ENCODE data around the gene CYP26A1.

Gene CYP26A1

DNA sequence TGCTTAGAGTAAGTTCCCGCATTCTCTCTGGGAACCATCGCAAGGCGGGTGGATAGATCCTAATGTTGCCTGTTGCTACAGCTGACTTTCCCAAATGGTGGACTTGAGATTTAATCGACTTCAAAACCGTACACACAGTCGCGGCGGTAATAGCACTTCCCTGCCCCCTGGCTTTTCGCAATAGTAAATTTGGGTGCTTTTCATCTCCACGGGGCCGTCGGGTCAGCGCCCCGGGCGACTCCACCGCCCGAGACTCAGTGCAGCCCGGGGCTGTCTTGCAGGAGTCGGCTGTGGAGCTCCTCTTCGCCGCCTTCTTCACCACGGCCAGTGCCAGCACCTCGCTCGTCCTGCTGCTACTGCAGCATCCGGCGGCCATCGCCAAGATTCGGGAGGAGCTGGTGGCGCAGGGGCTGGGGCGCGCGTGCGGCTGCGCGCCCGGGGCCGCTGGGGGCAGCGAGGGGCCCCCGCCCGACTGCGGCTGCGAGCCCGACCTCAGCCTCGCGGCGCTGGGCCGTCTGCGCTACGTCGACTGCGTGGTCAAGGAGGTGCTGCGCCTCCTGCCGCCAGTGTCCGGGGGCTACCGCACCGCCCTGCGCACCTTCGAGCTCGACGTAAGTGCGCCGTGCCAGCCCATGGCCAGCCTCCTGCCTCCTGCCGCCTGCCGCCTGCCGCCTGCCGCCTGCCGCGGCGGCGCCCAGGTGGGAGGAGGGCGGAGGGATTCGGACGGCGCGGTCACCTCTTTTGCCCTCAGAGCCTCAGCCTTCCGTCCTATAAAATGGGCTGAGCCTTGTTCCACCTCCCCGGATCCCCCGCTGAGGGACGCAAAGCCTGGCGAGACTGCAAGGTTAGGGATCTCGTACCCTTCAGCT is 7.8 kb upstream of the CYP26A1 start:
- DNase-seq: no peak

- DNase-seq: no peak
Measured at GRCh38 chr10:93066544-93066913, 7.2 kb upstream of the CYP26A1 start.

DNA sequence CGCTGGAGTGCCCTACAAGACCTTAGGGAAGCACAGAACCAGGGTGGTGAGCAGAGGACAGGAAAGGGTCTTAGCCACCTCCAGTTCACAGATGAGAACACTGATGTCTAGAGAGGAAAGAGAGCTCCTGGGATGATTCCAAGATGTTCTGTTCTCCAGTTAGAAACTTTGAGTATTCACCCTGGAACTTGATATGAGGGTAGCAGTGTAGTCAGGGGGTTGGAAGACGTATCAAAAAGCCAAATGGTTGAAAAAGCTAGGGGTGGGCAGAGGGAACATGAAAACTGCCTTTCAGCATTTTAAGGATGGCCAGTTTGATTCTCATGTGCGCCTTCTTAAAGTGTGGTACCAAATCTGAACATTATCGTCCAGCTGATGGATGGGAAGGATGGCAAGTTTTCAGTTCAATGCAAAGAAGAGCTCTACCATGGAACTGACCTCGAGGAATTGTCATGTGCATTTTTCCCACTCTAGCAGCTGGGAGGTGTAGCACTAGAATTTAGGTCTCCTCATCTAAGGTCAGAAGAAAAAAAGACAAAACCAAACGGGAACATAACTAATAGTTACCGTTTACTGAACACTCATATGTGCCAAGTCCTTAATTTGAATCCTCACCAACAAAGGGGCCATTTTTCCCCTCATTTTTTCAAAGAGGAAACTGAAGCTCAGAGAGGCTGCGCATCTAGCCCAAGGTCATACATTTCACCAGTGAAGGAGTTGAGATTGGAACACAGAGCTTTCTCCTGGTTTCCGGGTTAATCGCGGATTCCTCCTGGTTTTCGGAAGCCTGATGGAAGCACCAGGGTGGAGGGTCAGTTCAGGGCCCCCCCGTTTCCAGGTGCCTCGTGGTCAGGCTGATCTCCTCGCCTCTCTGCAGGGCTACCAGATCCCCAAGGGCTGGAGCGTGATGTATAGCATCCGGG is 6.0 kb upstream of the CYP26A1 start:
- DNase-seq: no peak

GRCh38 chr10:93068411-93069244 is 5.1 kb upstream of the CYP26A1 start:
- no peak for DNase-seq

DNA sequence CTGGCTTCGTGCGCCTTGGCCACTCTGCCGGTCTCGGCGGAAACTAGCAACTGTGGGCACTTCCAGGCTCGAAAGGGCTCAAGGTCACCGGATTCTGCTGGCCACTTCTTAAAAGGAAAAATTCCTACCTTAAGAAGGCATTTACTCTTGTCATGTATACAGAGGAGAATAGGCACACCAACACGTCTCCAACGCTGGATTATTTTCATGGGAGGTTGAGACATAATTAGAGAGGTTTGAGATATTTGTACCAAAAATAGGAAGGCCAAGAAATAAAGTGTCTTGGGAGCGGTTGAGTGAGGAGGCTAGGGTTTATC is 4.5 kb upstream of the CYP26A1 start:
- no peak for DNase-seq

DNA sequence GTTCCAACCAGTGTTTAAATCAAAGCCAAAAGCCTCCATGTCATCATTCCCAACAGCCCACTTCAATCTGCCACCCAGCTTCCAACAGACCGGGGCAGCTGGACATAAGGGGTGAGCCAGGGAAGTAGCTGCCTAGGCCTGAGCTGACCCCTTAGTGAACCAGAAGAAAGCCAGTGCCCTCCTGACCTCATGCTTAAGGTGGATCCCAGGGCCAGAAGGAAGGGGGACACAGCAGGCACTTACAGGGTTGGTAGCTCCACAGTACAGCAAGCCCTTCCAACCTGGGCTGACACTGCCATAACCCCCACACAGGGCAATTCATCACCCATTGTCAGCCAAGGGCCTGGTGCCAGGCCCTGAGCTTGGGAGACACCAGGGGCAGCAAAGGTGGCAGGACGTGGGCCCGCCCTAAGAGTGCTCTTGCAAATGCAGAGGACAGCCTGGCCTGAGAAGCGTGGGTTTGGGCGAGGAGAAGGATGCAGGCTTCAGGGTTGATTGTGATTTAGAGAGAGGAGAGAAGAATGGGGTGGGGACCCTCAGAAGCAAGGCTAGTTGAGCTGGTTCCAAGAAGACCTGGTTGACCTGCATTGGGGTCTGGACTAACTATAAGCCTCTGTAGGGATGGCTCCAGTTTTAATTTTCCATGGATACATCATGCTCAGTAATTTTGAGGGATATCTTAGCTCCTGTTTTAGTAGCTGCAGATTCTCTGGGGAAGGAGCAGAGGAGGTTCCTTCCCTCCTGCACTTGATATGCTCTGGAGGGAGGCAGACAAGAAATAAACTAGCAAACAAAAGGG is 3.1 kb upstream of the CYP26A1 start:
- no peak for DNase-seq

- no peak for DNase-seq
Measured at GRCh38 chr10:93071177-93071472, 2.6 kb upstream of the CYP26A1 start.

DNA sequence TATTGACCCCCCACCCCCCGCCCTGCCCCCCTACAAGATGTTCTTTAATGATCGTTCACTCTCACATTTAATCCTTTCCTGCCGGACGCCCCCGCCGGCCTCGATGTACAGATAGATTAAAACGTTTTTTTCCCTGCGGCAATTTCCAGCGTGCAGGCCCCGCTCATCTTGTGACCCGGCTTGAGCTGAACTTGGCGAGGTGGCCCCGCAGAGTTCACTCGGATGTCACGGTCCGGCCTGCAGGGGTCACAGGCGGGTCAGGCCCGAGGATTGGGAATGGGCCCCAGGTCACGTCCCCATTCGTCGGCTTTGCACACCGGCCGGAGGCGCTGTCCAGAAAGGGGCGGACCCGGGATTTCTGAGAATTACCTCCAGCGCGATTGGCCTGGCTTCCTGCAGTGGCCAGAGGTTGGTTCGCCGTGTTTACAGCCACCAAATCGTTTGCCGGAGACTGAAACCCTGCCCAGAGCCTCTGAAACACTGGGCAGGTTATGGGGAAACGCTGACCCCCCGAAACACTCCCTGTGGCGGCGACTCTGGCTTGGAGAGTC is 1.9 kb upstream of the CYP26A1 start:
- no peak for DNase-seq

- no peak for DNase-seq
Measured at GRCh38 chr10:93072225-93072712, 1.4 kb upstream of the CYP26A1 start.

DNA sequence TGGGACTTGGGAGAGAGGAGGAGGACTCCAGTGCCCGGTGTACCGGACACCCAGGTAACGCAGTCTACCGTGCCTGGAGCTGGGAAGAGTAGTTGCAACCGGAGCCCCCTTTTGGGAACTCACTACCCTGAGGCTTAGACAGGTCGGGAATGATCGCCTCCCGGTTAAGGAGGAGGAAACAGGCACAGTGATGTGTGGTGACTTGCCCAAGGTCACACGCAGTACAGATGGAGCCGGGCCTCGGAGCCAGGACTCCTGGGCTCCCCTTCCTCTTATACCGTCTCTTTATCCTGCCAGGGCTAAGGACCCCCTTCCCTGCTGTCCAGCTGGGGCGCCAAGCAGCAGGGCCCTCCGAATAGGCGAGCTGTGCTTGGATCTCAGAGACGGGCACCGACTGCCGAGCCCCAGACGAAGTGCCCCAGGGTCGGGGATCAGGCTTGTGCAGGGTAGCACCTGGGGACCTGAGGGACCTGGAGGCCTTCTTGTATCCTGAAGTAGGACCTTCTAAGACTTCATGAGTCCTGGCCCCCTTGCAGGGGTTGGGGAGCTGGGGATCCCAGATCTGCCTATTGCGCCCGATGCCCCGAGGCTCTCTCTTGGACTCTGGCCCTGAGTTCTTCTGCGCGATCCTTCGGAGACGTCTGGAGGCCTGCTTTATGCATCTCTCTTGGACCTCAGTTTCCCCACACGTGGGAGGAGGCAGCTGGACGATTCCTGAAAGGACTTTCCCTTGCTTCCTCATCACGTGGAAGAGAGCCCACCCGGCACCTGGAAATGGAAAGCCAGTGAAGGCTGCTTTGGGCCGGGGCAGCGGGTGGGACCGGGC is 767 bp upstream of the CYP26A1 start:
- no peak for DNase-seq

DNA sequence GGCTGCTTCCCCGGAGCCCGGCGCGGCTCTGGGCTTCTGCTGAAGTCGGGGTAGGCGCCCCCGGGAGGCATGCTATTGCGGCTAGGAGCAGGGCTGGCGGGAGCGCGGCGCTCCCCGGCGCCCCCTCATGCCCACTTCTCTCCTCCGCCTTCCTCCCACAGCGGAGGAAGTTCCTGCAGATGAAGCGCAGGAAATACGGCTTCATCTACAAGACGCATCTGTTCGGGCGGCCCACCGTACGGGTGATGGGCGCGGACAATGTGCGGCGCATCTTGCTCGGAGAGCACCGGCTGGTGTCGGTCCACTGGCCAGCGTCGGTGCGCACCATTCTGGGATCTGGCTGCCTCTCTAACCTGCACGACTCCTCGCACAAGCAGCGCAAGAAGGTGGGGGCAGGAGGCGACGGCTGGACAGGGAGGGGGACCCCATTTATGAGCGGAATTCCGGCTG is 479 bp downstream of the CYP26A1 start:
- no peak for DNase-seq

GRCh38 chr10:93074597-93075368 is 1.1 kb downstream of the CYP26A1 start:
- no peak for DNase-seq

DNA sequence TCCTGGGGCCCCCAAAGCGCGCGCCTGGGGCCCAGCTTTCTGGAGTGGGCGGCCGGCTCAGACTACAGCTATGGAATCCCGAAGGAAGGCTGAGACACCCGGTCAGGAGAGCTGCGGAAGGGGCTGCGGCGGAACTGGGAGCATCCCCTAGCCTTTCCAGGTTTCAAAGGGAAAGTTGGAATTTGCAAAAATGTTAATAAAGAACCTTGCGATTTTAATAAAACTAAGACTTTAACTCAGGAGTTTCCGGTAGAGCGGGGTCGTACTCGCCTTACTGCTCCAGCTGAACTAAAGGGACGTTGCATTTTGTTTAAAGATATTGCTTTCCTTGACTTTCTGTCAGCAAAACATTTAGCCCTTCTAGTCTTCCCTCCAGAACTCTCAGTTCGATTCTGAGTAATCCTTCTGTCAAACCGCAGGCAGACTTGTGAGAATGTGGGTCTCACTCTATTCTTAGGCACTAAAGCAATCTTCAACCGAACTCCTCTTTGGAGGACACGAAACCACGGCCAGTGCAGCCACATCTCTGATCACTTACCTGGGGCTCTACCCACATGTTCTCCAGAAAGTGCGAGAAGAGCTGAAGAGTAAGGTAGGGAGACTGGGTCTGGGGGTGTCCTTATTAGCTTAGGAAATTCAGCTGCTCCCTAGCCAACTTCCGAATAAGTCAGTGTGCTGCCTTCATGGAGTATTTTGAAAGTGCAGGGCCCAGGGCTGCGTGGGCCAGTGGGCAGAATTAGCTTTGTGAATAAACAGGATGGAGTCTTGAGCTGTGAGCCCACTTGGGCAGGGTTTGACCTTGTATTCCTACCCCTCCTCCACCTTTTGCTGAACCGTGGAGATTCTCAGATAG is 1.9 kb downstream of the CYP26A1 start:
- no peak for DNase-seq

GRCh38 chr10:93076871-93077270 is 3.2 kb downstream of the CYP26A1 start:
- no peak for DNase-seq

DNA sequence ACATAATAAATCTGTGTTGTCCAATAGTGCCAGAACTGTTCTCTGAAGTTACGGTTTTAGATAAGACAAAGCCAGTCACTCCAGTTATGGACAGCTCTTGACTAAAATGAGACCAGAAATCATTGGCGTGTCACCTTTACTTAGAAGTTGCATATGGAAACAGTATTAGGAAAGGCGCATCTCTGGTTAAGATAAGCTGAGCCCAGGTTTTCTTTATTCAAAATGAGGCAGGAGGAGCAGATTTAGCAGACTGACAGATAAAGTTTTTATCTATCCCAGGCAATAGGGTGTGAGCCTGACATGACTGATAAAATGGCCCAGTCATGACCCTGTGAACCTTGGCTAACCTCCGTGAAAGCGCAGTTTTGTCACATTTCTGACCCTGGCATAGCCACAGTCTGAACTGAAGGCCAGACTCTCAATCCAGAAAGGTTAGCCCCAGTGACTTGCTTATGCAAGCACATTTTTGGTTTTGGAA is 4.2 kb downstream of the CYP26A1 start:
- DNase-seq: no peak

DNA sequence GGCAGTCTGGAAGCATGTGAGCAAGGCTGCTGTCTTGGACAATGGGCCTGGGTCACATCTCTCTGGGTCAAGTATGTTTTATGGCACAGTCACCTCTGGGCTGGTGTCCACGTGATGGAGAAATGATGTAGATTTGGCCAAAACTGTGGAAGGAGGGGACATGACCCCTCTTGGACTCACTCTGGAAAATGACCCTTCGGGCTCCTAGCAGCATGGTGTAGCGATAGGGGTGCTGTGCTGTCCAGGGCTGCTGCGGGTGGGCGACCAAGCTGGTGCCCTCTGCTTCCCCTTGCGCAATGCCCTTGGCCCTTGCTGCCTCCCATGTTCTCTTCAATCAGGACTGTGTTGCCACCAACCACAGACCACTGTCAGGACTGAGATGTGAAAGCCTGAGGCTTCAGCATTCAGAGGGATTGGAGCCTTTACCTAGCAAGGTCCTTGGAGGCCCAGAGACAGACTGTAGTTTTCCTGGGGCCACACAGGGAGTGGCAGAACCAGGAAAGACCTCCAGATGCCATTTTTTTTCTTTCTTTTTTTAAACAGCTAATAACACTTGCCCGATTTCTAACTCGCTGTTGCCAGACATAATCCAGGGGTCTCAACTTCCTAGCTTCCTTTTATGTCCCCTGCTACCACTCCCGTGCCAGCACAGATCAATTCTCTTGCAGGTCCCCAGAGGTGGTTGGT is 6.1 kb downstream of the CYP26A1 start:
- no peak for DNase-seq

DNA sequence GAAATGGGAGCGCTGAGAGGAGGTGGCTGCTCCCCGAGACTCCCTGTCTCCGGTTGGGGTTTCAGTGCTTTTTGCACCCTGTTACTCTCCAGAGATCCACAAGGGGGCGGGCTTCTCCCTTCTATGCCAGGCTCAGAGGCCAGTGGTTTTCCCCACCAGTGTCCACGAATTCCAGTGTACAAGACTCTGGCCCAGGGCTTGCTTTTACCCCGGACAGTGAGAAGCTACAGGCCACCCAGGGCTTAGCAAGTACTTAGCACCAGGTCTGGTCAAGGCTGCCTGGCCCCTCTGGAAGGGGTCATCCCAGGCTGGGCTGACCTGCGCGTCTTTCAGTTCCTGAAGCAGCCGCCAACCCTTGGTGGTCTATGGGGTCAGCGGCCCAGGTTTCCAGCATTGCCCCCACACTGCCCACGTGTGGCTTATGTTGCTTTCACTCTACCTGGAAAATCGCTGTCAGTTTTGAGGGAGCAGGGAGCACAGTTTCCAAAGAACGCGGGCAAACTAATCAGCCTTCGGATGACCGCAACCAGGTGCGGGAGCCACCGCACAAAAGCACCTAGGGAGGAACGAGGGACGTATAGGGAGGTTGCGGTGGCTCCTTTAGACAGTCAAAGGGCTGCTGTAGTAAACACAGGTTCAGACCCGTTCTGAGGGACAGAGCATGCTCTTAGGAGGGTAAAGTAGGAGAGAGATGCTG is 6.8 kb downstream of the CYP26A1 start:
- DNase-seq: peak; percentile 48

DNA sequence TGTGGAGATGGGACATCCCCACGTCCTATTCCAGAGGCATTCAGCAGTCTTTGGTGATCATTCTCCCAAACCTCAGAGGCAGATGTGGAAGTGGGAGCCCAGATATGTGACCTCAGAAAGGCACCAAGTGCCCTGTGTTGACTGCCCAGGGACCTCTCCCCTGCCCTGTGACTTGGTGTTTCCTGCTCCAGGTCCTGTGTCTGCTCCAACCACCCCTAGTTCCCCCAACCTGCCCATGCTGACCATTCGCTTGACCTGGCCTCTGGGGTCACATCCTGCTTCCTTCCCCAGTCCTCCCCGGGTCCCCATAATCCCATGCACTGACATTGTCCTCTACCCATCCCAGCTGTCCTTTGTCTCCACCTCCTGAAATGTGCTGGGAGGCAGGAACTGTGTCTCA is 7.6 kb downstream of the CYP26A1 start:
- DNase-seq: no peak
